HepG2 (cell line): ENCODE results near the gene BICRAL. TPM values are rescaled to one million over a fixed set of nuclear protein-coding genes. Genes with fewer than 3 reads are reported as not detected.
A peak's percentile ranks its signal among the peaks of the same experiment; 100 is the strongest.

ENCODE experiments used
- BCL6 ChIP-seq: IDR thresholded peaks from 2 replicates; pipeline ENCODE4 v1.6.1; 2016; ENCODE audit warnings: missing genetic modification reagents, missing compliant biosample characterization
- MLLT10 ChIP-seq: sonication (generic); formaldehyde crosslinking; IDR thresholded peaks from 2 replicates; pipeline ENCODE4 v1.4.0; 2020; ENCODE audit warnings: missing genetic modification reagents
- NPAS2 ChIP-seq: sonication (generic); formaldehyde crosslinking; IDR thresholded peaks from 2 replicates; pipeline ENCODE4 v1.8.0; 2022; ENCODE audit warnings: mild to moderate bottlenecking, missing genetic modification reagents, borderline replicate concordance
- RFXAP ChIP-seq: sonication (generic); formaldehyde crosslinking; IDR thresholded peaks from 2 replicates; pipeline ENCODE4 v1.4.0; 2020; ENCODE audit warnings: missing genetic modification reagents, borderline replicate concordance
- RORA ChIP-seq: sonication (generic); formaldehyde crosslinking; IDR thresholded peaks from 2 replicates; pipeline ENCODE4 v1.5.0; 2020; ENCODE audit warnings: mild to moderate bottlenecking, missing genetic modification reagents, moderate library complexity
- SP140L ChIP-seq: sonication (generic); formaldehyde crosslinking; IDR thresholded peaks from 2 replicates; pipeline ENCODE4 v1.4.0; 2020; ENCODE audit warnings: missing genetic modification reagents, borderline replicate concordance
- ZNF124 ChIP-seq: sonication (generic); formaldehyde crosslinking; IDR thresholded peaks from 2 replicates; pipeline ENCODE4 v1.4.0; 2020; ENCODE audit warnings: missing genetic modification reagents
- ZNF230 ChIP-seq: sonication (generic); formaldehyde crosslinking; IDR thresholded peaks from 2 replicates; pipeline ENCODE4 v1.4.0; 2020; ENCODE audit warnings: mild to moderate bottlenecking, missing genetic modification reagents
- ZNF24 ChIP-seq: fragments of 450-650 bp; IDR thresholded peaks from 2 replicates; pipeline ENCODE4 v1.6.1; 2017; ENCODE audit warnings: antibody characterized with exemption, mild to moderate bottlenecking
- ZNF589 ChIP-seq: sonication (generic); formaldehyde crosslinking; conservative IDR thresholded peaks from 2 replicates; pipeline ENCODE4 v1.8.0; 2022; ENCODE audit warnings: mild to moderate bottlenecking, moderate library complexity, missing genetic modification reagents
- ZNF746 ChIP-seq: sonication (generic); formaldehyde crosslinking; IDR thresholded peaks from 2 replicates; pipeline ENCODE4 v1.8.0; 2022; ENCODE audit warnings: mild to moderate bottlenecking, missing genetic modification reagents
- polyA plus RNA-seq, 8 experiments: library from polyadenylated mRNA; depleted of rRNA in 3 of 8; stranded (reverse) in 7 of 8; unstranded in 1 of 8; fragments of >200 nt; fragmentation: Illumina TruSeq in 4 of 8; extraction: Trizol in 4 of 8; gene quantifications; 2 replicates each; pipeline versions ENCODE4 v1.2.1 to v1.2.3, GENCODE V29; 2011 to 2016; ENCODE audit warnings: low read depth in 4 of 8, missing spikeins in 1 of 8, mixed read lengths in 1 of 8; ENCODE audit not compliant: insufficient read depth in 1 of 8
- total RNA-seq, 5 experiments: library from RNA; depleted of rRNA; stranded (reverse); fragments of >200 nt; fragmentation: Illumina TruSeq; extraction: Trizol; gene quantifications; 2 replicates each; pipeline ENCODE4 v1.2.3, GENCODE V29; 2016; ENCODE audit warnings: low read depth in 1 of 5
- TF ChIP-seq, protein P1 (sequence below): IDR thresholded peaks from 2 replicates; pipeline ENCODE4 v1.6.1; 2016; ENCODE audit warnings: missing compliant biosample characterization, missing genetic modification reagents, borderline replicate concordance
- TF ChIP-seq, protein P2 (sequence below): sonication (generic); formaldehyde crosslinking; IDR thresholded peaks from 2 replicates; pipeline ENCODE4 v1.4.0; 2020; ENCODE audit warnings: mild to moderate bottlenecking, missing genetic modification reagents, borderline replicate concordance
- TF ChIP-seq, protein P3 (sequence below): sonication (generic); formaldehyde crosslinking; IDR thresholded peaks from 2 replicates; pipeline ENCODE4 v1.9.0; 2022; ENCODE audit warnings: missing genetic modification reagents, mild to moderate bottlenecking, borderline replicate concordance
- TF ChIP-seq, protein P4 (sequence below): sonication (generic); formaldehyde crosslinking; IDR thresholded peaks from 2 replicates; pipeline ENCODE4 v1.8.0; 2023; ENCODE audit warnings: mild to moderate bottlenecking, missing genetic modification reagents
- TF ChIP-seq, protein P5 (sequence below): sonication (generic); formaldehyde crosslinking; IDR thresholded peaks from 2 replicates; pipeline ENCODE4 v1.4.0; 2020; ENCODE audit warnings: mild to moderate bottlenecking, missing genetic modification reagents

BICRAL gene
- total and polyA plus RNA-seq, 2 of the 13 experiments (the other 11 are each of a cell fraction or from before 2014, with no cell fraction given) = 5.0 to 13.5 TPM

DNA sequence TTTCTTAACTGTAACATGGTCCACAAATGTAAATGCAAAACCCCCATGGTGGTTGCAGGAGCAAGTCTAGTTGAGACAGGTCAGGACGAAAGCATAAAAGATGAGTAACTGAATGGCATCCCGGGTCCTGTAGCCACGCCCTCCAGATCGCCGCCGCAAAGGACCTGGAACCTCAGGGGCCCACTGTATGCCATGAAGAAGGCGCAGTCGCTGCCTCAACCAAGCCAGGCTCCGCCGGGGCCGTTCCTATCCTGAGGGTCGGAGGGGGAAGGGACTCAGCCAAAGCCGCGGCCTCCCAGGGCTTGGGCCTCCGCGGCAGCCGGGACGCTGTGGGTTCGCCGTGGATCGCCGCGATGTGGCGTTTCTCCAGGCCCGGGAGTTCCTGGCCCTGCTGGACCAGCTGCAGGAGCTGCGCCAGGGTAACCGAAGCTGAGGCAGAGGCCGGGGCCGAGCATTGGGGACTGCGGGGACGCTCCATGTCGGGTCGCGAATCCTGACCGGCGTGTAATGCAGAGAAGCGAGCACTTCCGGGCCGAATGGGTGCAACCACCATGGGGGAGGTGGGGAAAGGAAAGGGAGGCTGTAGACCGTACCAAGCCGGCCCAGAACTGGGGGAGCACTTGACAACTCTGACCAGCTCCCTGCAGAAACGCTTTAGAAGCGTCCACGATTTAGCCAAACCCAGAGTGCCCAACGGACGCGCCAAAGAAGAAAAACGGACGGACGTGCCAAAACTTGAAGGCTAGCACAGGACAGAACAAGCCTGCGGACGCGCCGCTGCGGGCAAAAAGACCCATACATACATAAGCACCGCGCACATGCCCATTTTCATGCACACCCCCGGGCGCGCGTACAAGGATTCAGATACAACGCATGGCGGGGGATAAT is 108.7 kb downstream of the BICRAL start (continued):
- TF ChIP-seq, protein P1, sequence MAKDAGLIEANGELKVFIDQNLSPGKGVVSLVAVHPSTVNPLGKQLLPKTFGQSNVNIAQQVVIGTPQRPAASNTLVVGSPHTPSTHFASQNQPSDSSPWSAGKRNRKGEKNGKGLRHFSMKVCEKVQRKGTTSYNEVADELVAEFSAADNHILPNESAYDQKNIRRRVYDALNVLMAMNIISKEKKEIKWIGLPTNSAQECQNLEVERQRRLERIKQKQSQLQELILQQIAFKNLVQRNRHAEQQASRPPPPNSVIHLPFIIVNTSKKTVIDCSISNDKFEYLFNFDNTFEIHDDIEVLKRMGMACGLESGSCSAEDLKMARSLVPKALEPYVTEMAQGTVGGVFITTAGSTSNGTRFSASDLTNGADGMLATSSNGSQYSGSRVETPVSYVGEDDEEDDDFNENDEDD = 0 out of 2 replicates have a peak, but pooled peaks have one; percentile 52
- TF ChIP-seq ZNF746 (peak; percentile 91; the same call in 1 of the 2 replicates), NPAS2 (CRISPR knock-in tag) (0 out of 2 replicates have a peak, but pooled peaks have one; percentile 12), ZNF124 (CRISPR knock-in tag) (0 out of 2 replicates have a peak, but pooled peaks have one; percentile 77), RORA (CRISPR knock-in tag) (no peak), ZNF230 (CRISPR knock-in tag) (peak; percentile 93; the same call in 1 of the 2 replicates), ZNF24 (0 out of 2 replicates have a peak, but pooled peaks have one; percentile 40), BCL6 (CRISPR knock-in tag) (peak; percentile 35; the same call in 1 of the 2 replicates), SP140L (no peak), MLLT10 (CRISPR knock-in tag) (no peak), RFXAP (CRISPR knock-in tag) (peak; percentile 64), ZNF589 (CRISPR knock-in tag) (peak; percentile 99)
- TF ChIP-seq, protein P2, sequence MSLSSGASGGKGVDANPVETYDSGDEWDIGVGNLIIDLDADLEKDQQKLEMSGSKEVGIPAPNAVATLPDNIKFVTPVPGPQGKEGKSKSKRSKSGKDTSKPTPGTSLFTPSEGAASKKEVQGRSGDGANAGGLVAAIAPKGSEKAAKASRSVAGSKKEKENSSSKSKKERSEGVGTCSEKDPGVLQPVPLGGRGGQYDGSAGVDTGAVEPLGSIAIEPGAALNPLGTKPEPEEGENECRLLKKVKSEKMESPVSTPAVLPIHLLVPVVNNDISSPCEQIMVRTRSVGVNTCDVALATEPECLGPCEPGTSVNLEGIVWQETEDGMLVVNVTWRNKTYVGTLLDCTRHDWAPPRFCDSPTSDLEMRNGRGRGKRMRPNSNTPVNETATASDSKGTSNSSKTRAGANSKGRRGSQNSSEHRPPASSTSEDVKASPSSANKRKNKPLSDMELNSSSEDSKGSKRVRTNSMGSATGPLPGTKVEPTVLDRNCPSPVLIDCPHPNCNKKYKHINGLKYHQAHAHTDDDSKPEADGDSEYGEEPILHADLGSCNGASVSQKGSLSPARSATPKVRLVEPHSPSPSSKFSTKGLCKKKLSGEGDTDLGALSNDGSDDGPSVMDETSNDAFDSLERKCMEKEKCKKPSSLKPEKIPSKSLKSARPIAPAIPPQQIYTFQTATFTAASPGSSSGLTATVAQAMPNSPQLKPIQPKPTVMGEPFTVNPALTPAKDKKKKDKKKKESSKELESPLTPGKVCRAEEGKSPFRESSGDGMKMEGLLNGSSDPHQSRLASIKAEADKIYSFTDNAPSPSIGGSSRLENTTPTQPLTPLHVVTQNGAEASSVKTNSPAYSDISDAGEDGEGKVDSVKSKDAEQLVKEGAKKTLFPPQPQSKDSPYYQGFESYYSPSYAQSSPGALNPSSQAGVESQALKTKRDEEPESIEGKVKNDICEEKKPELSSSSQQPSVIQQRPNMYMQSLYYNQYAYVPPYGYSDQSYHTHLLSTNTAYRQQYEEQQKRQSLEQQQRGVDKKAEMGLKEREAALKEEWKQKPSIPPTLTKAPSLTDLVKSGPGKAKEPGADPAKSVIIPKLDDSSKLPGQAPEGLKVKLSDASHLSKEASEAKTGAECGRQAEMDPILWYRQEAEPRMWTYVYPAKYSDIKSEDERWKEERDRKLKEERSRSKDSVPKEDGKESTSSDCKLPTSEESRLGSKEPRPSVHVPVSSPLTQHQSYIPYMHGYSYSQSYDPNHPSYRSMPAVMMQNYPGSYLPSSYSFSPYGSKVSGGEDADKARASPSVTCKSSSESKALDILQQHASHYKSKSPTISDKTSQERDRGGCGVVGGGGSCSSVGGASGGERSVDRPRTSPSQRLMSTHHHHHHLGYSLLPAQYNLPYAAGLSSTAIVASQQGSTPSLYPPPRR = peak; percentile 81
- TF ChIP-seq, protein P3, sequence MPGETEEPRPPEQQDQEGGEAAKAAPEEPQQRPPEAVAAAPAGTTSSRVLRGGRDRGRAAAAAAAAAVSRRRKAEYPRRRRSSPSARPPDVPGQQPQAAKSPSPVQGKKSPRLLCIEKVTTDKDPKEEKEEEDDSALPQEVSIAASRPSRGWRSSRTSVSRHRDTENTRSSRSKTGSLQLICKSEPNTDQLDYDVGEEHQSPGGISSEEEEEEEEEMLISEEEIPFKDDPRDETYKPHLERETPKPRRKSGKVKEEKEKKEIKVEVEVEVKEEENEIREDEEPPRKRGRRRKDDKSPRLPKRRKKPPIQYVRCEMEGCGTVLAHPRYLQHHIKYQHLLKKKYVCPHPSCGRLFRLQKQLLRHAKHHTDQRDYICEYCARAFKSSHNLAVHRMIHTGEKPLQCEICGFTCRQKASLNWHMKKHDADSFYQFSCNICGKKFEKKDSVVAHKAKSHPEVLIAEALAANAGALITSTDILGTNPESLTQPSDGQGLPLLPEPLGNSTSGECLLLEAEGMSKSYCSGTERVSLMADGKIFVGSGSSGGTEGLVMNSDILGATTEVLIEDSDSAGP (CRISPR knock-in tag) = peak; percentile 98
- TF ChIP-seq, protein P4, sequence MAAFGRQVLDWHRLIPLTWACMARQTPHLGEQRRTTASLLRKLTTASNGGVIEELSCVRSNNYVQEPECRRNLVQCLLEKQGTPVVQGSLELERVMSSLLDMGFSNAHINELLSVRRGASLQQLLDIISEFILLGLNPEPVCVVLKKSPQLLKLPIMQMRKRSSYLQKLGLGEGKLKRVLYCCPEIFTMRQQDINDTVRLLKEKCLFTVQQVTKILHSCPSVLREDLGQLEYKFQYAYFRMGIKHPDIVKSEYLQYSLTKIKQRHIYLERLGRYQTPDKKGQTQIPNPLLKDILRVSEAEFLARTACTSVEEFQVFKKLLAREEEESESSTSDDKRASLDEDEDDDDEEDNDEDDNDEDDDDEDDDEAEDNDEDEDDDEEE (CRISPR knock-in tag) = peak; percentile 99
- TF ChIP-seq, protein P5, sequence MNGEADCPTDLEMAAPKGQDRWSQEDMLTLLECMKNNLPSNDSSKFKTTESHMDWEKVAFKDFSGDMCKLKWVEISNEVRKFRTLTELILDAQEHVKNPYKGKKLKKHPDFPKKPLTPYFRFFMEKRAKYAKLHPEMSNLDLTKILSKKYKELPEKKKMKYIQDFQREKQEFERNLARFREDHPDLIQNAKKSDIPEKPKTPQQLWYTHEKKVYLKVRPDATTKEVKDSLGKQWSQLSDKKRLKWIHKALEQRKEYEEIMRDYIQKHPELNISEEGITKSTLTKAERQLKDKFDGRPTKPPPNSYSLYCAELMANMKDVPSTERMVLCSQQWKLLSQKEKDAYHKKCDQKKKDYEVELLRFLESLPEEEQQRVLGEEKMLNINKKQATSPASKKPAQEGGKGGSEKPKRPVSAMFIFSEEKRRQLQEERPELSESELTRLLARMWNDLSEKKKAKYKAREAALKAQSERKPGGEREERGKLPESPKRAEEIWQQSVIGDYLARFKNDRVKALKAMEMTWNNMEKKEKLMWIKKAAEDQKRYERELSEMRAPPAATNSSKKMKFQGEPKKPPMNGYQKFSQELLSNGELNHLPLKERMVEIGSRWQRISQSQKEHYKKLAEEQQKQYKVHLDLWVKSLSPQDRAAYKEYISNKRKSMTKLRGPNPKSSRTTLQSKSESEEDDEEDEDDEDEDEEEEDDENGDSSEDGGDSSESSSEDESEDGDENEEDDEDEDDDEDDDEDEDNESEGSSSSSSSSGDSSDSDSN = peak; percentile 100
